HCT116 (cell line): ENCODE measurements around the gene GHDC. TPM values are rescaled to one million over a fixed set of nuclear protein-coding genes. Genes with fewer than 3 reads are reported as not detected.

ENCODE experiments used
- ATAC-seq: fragments of 200-7000 bp; cut with Tn5 transposase; 2 replicates; pipeline ENCODE4 v1.9.1; 2020; ENCODE audit warnings: mild to moderate bottlenecking, moderate library complexity
- BruUV-seq: library from RNA; stranded (reverse); fragments of 400-500 nt; replicated peaks from 2 replicates; lab custom pipeline; 2021; lab: Mats Ljungman, UMichigan
- CTCF ChIA-PET: fragments of 300-600 bp; sonication (Branson Sonifier 250); formaldehyde crosslinking; loops from one replicate; lab custom pipeline; 2021; ENCODE audit warnings: antibody characterized with exemption; lab: Charles Lee
- POLR2A ChIA-PET: fragments of 300-600, 350-600 bp; sonication (Branson Sonifier 250); formaldehyde crosslinking; loops from one replicate; lab custom pipeline; 2021; ENCODE audit warnings: antibody characterized with exemption; lab: Charles Lee
- RAD21 ChIA-PET, 2 experiments: fragments of 300-600 bp; sonication (Branson Sonifier 250); formaldehyde crosslinking; loops; one replicate each; lab custom pipeline; 2023; ENCODE audit warnings: low total read pairs in 2 of 2; ENCODE audit not compliant: uncharacterized antibody in 2 of 2, unreplicated experiment in 2 of 2, low non-redundant PET in 1 of 2; lab: Charles Lee
- DNase-seq: peaks from one replicate; pipeline ENCODE4 v3.0.0-alpha.2; 2010; ENCODE audit warnings: low read depth, low spot score
- H2AFZ ChIP-seq: fragments of 200-600 bp; shearing (Covaris generic), sonication (generic); 2 replicates; pipeline ENCODE4 v1.6.1; 2017; ENCODE audit warnings: low read depth, mixed run types, mixed read lengths, antibody characterized with exemption, low read length; ENCODE audit not compliant: poor library complexity, severe bottlenecking
- H3K27ac ChIP-seq: 2 replicates; pipeline ENCODE4 v1.5.1; 2012; ENCODE audit warnings: low read depth, low read length
- H3K27me3 ChIP-seq: fragments of 200-600 bp; sonication (generic); 2 replicates; pipeline ENCODE4 v1.6.1; 2016; ENCODE audit warnings: mixed run types, low read length, mixed read lengths; ENCODE audit not compliant: insufficient read depth
- H3K36me3 ChIP-seq, 2 experiments: fragments of 200-500 bp in 1 of 2; fragments of 200-600 bp in 1 of 2; sonication (Bioruptor generic) in 1 of 2; sonication (generic) in 1 of 2; 2 replicates each; pipeline versions ENCODE4 v1.5.1 to v1.6.1; 2014 to 2016; ENCODE audit warnings: low read length in 2 of 2, inconsistent platforms in 1 of 2, mixed read lengths in 1 of 2, mixed run types in 1 of 2; ENCODE audit not compliant: insufficient read depth in 2 of 2, control insufficient read depth in 1 of 2
- H3K4me1 ChIP-seq, 2 experiments: fragments of 200-600 bp in 1 of 2; sonication (generic) in 1 of 2; 2 replicates each; pipeline versions ENCODE4 v1.5.1 to v1.6.1; 2012 to 2017; ENCODE audit warnings: low read length in 2 of 2, inconsistent platforms in 1 of 2, mild to moderate bottlenecking in 1 of 2, mixed read lengths in 1 of 2, mixed run types in 1 of 2, moderate library complexity in 1 of 2; ENCODE audit not compliant: insufficient read depth in 2 of 2, control insufficient read depth in 1 of 2
- H3K4me2 ChIP-seq: fragments of 200-600 bp; sonication (generic); 2 replicates; pipeline ENCODE4 v1.6.1; 2017; ENCODE audit warnings: mixed run types, low read length, mixed read lengths
- H3K4me3 ChIP-seq, 2 experiments: fragments of 200-600 bp in 1 of 2; sonication (generic) in 1 of 2; replicated peaks in 1 of 2; 2 replicates each; pipeline ENCODE4 v1.5.1; 2011 to 2016; ENCODE audit warnings: low read length in 2 of 2, control low read depth in 1 of 2, low read depth in 1 of 2, mild to moderate bottlenecking in 1 of 2, mixed read lengths in 1 of 2, mixed run types in 1 of 2
- H3K79me2 ChIP-seq: fragments of 200-600 bp; sonication (generic); 2 replicates; pipeline ENCODE4 v1.6.1; 2017; ENCODE audit warnings: mild to moderate bottlenecking, mixed run types, low read length, moderate library complexity, mixed read lengths; ENCODE audit not compliant: insufficient read depth
- H3K9ac ChIP-seq: fragments of 200-600 bp; sonication (generic); 2 replicates; pipeline ENCODE4 v1.6.1; 2016; ENCODE audit warnings: low read length, mixed read lengths
- H3K9me2 ChIP-seq: fragments of 200-600 bp; sonication (generic), shearing (Covaris generic); 2 replicates; pipeline ENCODE4 v1.6.1; 2017; ENCODE audit warnings: mixed run types, mild to moderate bottlenecking, moderate library complexity; ENCODE audit not compliant: insufficient read depth
- H3K9me3 ChIP-seq, 2 experiments: fragments of 200-500 bp in 1 of 2; fragments of 200-600 bp in 1 of 2; sonication (Bioruptor generic) in 1 of 2; sonication (generic) in 1 of 2; 2 replicates each; pipeline ENCODE4 v1.6.1; 2014 to 2017; ENCODE audit warnings: low read length in 2 of 2, mixed read lengths in 2 of 2, inconsistent platforms in 1 of 2, low read depth in 1 of 2, mild to moderate bottlenecking in 1 of 2, mixed run types in 1 of 2, moderate library complexity in 1 of 2; ENCODE audit not compliant: control insufficient read depth in 1 of 2, insufficient read depth in 1 of 2
- H4K20me1 ChIP-seq: fragments of 200-600 bp; sonication (generic), shearing (Covaris generic); 2 replicates; pipeline ENCODE4 v1.6.1; 2017; ENCODE audit warnings: mixed run types, mild to moderate bottlenecking, moderate library complexity; ENCODE audit not compliant: insufficient read depth
- CBX3 ChIP-seq: IDR thresholded peaks from 2 replicates; pipeline ENCODE4 v1.6.1; 2012; ENCODE audit warnings: low read depth
- CEBPB ChIP-seq: IDR thresholded peaks from 2 replicates; pipeline ENCODE4 v1.6.1; 2012; ENCODE audit warnings: low read depth
- ELF1 ChIP-seq: IDR thresholded peaks from 2 replicates; pipeline ENCODE4 v1.6.1; 2012; ENCODE audit warnings: low read depth, borderline replicate concordance
- EZH2 ChIP-seq: fragments of 200-600 bp; sonication (generic); IDR thresholded peaks from 2 replicates; pipeline ENCODE4 v1.6.1; 2017; ENCODE audit warnings: antibody characterized with exemption, mixed run types
- FOSL1 ChIP-seq: IDR thresholded peaks from 2 replicates; pipeline ENCODE4 v1.6.1; 2012; ENCODE audit warnings: low read depth
- POLR2A ChIP-seq: IDR thresholded peaks from 2 replicates; pipeline ENCODE4 v1.7.0; 2011; ENCODE audit warnings: borderline replicate concordance; ENCODE audit not compliant: insufficient read depth, insufficient read length; ENCODE audit errors: extremely low read depth
- SP1 ChIP-seq: IDR thresholded peaks from 2 replicates; pipeline ENCODE4 v1.6.1; 2012; ENCODE audit warnings: low read depth
- TCF7L2 ChIP-seq: IDR thresholded peaks from 2 replicates; pipeline ENCODE4 v1.7.0; 2011; ENCODE audit warnings: borderline replicate concordance, inconsistent platforms; ENCODE audit not compliant: insufficient read depth, insufficient read length; ENCODE audit errors: extremely low read depth
- YY1 ChIP-seq: IDR thresholded peaks from 2 replicates; pipeline ENCODE4 v1.6.1; 2011; ENCODE audit warnings: low read length, low read depth, moderate library complexity, mild to moderate bottlenecking; ENCODE audit not compliant: insufficient replicate concordance; ENCODE audit errors: extremely low read depth
- ZBTB33 ChIP-seq: IDR thresholded peaks from 2 replicates; pipeline ENCODE4 v1.6.1; 2011; ENCODE audit warnings: mild to moderate bottlenecking, low read length, moderate library complexity; ENCODE audit not compliant: insufficient replicate concordance; ENCODE audit errors: extremely low read depth
- ZFX ChIP-seq: fragments of 450-650 bp; IDR thresholded peaks from 2 replicates; pipeline ENCODE4 v1.6.1; 2017
- intact Hi-C: fragments of 100-400 bp; cut with micrococcal nuclease; formaldehyde crosslinking; loops from 2 replicates; pipeline ENCODE4 v1.10.0; 2022
- total RNA-seq: library from RNA; stranded (reverse); gene quantifications from one replicate; pipeline ENCODE4 v1.2.1, GENCODE V29; 2021; ENCODE audit not compliant: unreplicated experiment
- TF ChIP-seq, protein P1 (sequence below), 3 experiments: fragments of 200-600 bp in 1 of 3; sonication (generic) in 1 of 3; IDR thresholded peaks in 2 of 3; conservative IDR thresholded peaks in 1 of 3; 2 replicates each; pipeline ENCODE4 v1.5.1; 2012 to 2017; ENCODE audit warnings: low read depth in 2 of 3, low read length in 2 of 3, antibody characterized with exemption in 1 of 3, borderline replicate concordance in 1 of 3, control low read depth in 1 of 3, mild to moderate bottlenecking in 1 of 3, mixed read lengths in 1 of 3, mixed run types in 1 of 3, moderate library complexity in 1 of 3; ENCODE audit not compliant: insufficient read depth in 1 of 3

Gene GHDC
- total RNA-seq, 1 experiment from 2014 or later = 13.2 TPM

- Histone ChIP-seq H3K4me2 (no peak overlapping the region), H3K4me3 (no peak overlapping the region), H3K36me3 (no peaks in the 10 kb centered on the region), H3K27me3 (no peaks in the 10 kb centered on the region), H3K79me2 (no peaks in the 10 kb centered on the region), H3K9me3 (no peaks in the 10 kb centered on the region), H3K9me2 (no peaks in the 10 kb centered on the region), H4K20me1 (no peaks in the 10 kb centered on the region), H3K9ac (no peak overlapping the region), H2AFZ (no peak overlapping the region), H3K4me1 (peaks cover 0 to 3% of the 10 kb centered on the region in 2 experiments; a peak in 1 of 4 replicates), H3K27ac (no peak overlapping the region)
- ChIA-PET CTCF (interaction anchor here (2.0 kb wide), 1 partner anchor 22 kb away, joined by 6 read pairs; no protein-coding TSS in a partner anchor), RAD21 (no interaction called here), POLR2A (no interaction called here)
- no TSS peak for BruUV-seq
- TF ChIP-seq CBX3 (no peak), TCF7L2 (no peak), POLR2A (no peak), EZH2 (no peak), ZBTB33 (no peak), ZFX (no peak), SP1 (no peak), FOSL1 (no peak), CEBPB (no peak), YY1 (no peak), ELF1 (no peak)
- TF ChIP-seq, protein P1, sequence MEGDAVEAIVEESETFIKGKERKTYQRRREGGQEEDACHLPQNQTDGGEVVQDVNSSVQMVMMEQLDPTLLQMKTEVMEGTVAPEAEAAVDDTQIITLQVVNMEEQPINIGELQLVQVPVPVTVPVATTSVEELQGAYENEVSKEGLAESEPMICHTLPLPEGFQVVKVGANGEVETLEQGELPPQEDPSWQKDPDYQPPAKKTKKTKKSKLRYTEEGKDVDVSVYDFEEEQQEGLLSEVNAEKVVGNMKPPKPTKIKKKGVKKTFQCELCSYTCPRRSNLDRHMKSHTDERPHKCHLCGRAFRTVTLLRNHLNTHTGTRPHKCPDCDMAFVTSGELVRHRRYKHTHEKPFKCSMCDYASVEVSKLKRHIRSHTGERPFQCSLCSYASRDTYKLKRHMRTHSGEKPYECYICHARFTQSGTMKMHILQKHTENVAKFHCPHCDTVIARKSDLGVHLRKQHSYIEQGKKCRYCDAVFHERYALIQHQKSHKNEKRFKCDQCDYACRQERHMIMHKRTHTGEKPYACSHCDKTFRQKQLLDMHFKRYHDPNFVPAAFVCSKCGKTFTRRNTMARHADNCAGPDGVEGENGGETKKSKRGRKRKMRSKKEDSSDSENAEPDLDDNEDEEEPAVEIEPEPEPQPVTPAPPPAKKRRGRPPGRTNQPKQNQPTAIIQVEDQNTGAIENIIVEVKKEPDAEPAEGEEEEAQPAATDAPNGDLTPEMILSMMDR (IDR thresholded peaks at IDR 0.05 in 2 of 3, conservative IDR thresholded peaks at IDR 0.05 in 1 of 3; ENCODE audit: borderline replicate concordance in 1 of 3, insufficient read depth in 1 of 3, low read depth in 2 of 3, low read length in 2 of 3) = no peak
- intact Hi-C loops = no loop called here
- ATAC-seq (no peak), DNase-seq (no peak)
Measured at GRCh38 chr17:42199416-42200011, 5.2 kb upstream of the GHDC start.
